Neural crest cell (in vitro differentiated cells): ENCODE data around the gene UBE2N. TPM values are rescaled to one million over a fixed set of nuclear protein-coding genes. Genes with fewer than 3 reads are reported as not detected.

ENCODE experiments used
- DNase-seq: peaks from one replicate; pipeline ENCODE4 v3.0.0; 2021; ENCODE audit warnings: low read depth, mixed read lengths, low spot score
- H3K27ac Mint-ChIP-seq: one replicate; pipeline ENCODE4 v1.8.0; 2021; ENCODE audit warnings: mild to moderate bottlenecking, mixed read lengths; ENCODE audit not compliant: unreplicated experiment
- H3K27me3 Mint-ChIP-seq: 2 replicates; pipeline ENCODE4 v1.8.0; 2021; ENCODE audit warnings: low read depth, mild to moderate bottlenecking, mixed read lengths
- H3K36me3 Mint-ChIP-seq: 2 replicates; pipeline ENCODE4 v1.8.0; 2021; ENCODE audit warnings: low read depth, mild to moderate bottlenecking, mixed read lengths
- H3K4me1 Mint-ChIP-seq: 2 replicates; pipeline ENCODE4 v1.8.0; 2021; ENCODE audit warnings: mixed read lengths
- H3K4me3 Mint-ChIP-seq: one replicate; pipeline ENCODE4 v1.8.0; 2021; ENCODE audit warnings: mild to moderate bottlenecking, mixed read lengths
- H3K9me3 Mint-ChIP-seq: 2 replicates; pipeline ENCODE4 v1.8.0; 2021; ENCODE audit warnings: mixed read lengths
- CTCF ChIP-seq: fragments of 200-600 bp; sonication (generic); conservative IDR thresholded peaks from 2 replicates; pipeline ENCODE4 v1.5.0; 2021; ENCODE audit warnings: antibody characterized with exemption, mild to moderate bottlenecking
- total RNA-seq: library from RNA; stranded (reverse); gene quantifications from 2 replicates; pipeline ENCODE4 v1.2.1, GENCODE V29; 2021

UBE2N gene
- total RNA-seq, 1 donor from 2014 or later: 176 TPM

GRCh38 chr12:93377252-93378195 is 64.2 kb downstream of the UBE2N start, which contains the start of gene NUDT4:
NUDT4 (plus strand) TSS chr12:93377925; CDS start chr12:93378323, 398 bp downstream.
- no peaks in the 10 kb centered on the region for H3K27me3 Mint-ChIP-seq
- peak within 1 kb of the TSS; percentile 100 for H3K4me3 Mint-ChIP-seq
- peak; percentile 22 for TF ChIP-seq CTCF
- no peaks in the 10 kb centered on the region for H3K9me3 Mint-ChIP-seq
- peak; percentile 98 for DNase-seq
- peaks cover 6% of the 10 kb centered on the region for H3K36me3 Mint-ChIP-seq
- peak within 1 kb of the TSS; percentile 99 for H3K27ac Mint-ChIP-seq
- H3K4me1 Mint-ChIP-seq: peaks cover 60% of the 10 kb centered on the region

GRCh38 chr12:93376436-93377251 is 65.1 kb downstream of the UBE2N start:
- peaks cover 4% of the 10 kb centered on the region for H3K36me3 Mint-ChIP-seq
- H3K4me1 Mint-ChIP-seq: peaks cover 53% of the 10 kb centered on the region
- peak; percentile 26 for DNase-seq
- H3K4me3 Mint-ChIP-seq: peak overlapping the region; percentile 86
- no peaks in the 10 kb centered on the region for H3K27me3 Mint-ChIP-seq
- TF ChIP-seq CTCF: no peak
- H3K27ac Mint-ChIP-seq: peak overlapping the region; percentile 90
- no peaks in the 10 kb centered on the region for H3K9me3 Mint-ChIP-seq

- Mint-ChIP-seq H3K27me3 (no peaks in the 10 kb centered on the region), H3K27ac (peak overlapping the region; percentile 90), H3K4me1 (peaks cover 46% of the 10 kb centered on the region), H3K4me3 (peak overlapping the region; percentile 86), H3K9me3 (no peaks in the 10 kb centered on the region), H3K36me3 (no peaks in the 10 kb centered on the region)
- no peak for TF ChIP-seq CTCF
- no peak for DNase-seq
Observed at GRCh38 chr12:93375906-93376305, 65.8 kb downstream of the UBE2N start.

- no peak for TF ChIP-seq CTCF
- Mint-ChIP-seq H3K4me1 (peaks cover 29% of the 10 kb centered on the region), H3K9me3 (no peaks in the 10 kb centered on the region), H3K27me3 (no peaks in the 10 kb centered on the region), H3K27ac (no peak overlapping the region), H3K4me3 (peak overlapping the region; percentile 34), H3K36me3 (no peaks in the 10 kb centered on the region)
- DNase-seq: no peak
Observed at GRCh38 chr12:93373961-93374656, 67.6 kb downstream of the UBE2N start.

GRCh38 chr12:93370947-93371346 is 70.8 kb downstream of the UBE2N start:
- no peaks in the 10 kb centered on the region for H3K9me3 Mint-ChIP-seq
- peak overlapping the region; percentile 90 for H3K27ac Mint-ChIP-seq
- peaks cover 12% of the 10 kb centered on the region for H3K4me1 Mint-ChIP-seq
- no peak for TF ChIP-seq CTCF
- no peak for DNase-seq
- H3K27me3 Mint-ChIP-seq: no peaks in the 10 kb centered on the region
- H3K36me3 Mint-ChIP-seq: no peaks in the 10 kb centered on the region
- no peak overlapping the region for H3K4me3 Mint-ChIP-seq
